HCT116 (cell line): Measurements from ENCODE around the gene IL1RN. TPM values are rescaled to one million over a fixed set of nuclear protein-coding genes. Genes with fewer than 3 reads are reported as not detected.

Experiments
- ATAC-seq: fragments of 200-7000 bp; cut with Tn5 transposase; 2 replicates; pipeline ENCODE4 v1.9.1; 2020; ENCODE audit warnings: mild to moderate bottlenecking, moderate library complexity
- BruUV-seq: library from RNA; stranded (reverse); fragments of 400-500 nt; replicated peaks from 2 replicates; lab custom pipeline; 2021; lab: Mats Ljungman, UMichigan
- CTCF ChIA-PET: fragments of 300-600 bp; sonication (Branson Sonifier 250); formaldehyde crosslinking; loops from one replicate; lab custom pipeline; 2021; ENCODE audit warnings: antibody characterized with exemption; lab: Charles Lee
- POLR2A ChIA-PET: fragments of 300-600, 350-600 bp; sonication (Branson Sonifier 250); formaldehyde crosslinking; loops from one replicate; lab custom pipeline; 2021; ENCODE audit warnings: antibody characterized with exemption; lab: Charles Lee
- RAD21 ChIA-PET, 2 experiments: fragments of 300-600 bp; sonication (Branson Sonifier 250); formaldehyde crosslinking; loops; one replicate each; lab custom pipeline; 2023; ENCODE audit warnings: low total read pairs in 2 of 2; ENCODE audit not compliant: uncharacterized antibody in 2 of 2, unreplicated experiment in 2 of 2, low non-redundant PET in 1 of 2; lab: Charles Lee
- DNase-seq: peaks from one replicate; pipeline ENCODE4 v3.0.0-alpha.2; 2010; ENCODE audit warnings: low read depth, low spot score
- H2AFZ ChIP-seq: fragments of 200-600 bp; shearing (Covaris generic), sonication (generic); 2 replicates; pipeline ENCODE4 v1.6.1; 2017; ENCODE audit warnings: low read depth, mixed run types, mixed read lengths, antibody characterized with exemption, low read length; ENCODE audit not compliant: poor library complexity, severe bottlenecking
- H3K27ac ChIP-seq: 2 replicates; pipeline ENCODE4 v1.5.1; 2012; ENCODE audit warnings: low read depth, low read length
- H3K27me3 ChIP-seq: fragments of 200-600 bp; sonication (generic); 2 replicates; pipeline ENCODE4 v1.6.1; 2016; ENCODE audit warnings: mixed run types, low read length, mixed read lengths; ENCODE audit not compliant: insufficient read depth
- H3K36me3 ChIP-seq, 2 experiments: fragments of 200-500 bp in 1 of 2; fragments of 200-600 bp in 1 of 2; sonication (Bioruptor generic) in 1 of 2; sonication (generic) in 1 of 2; 2 replicates each; pipeline versions ENCODE4 v1.5.1 to v1.6.1; 2014 to 2016; ENCODE audit warnings: low read length in 2 of 2, inconsistent platforms in 1 of 2, mixed read lengths in 1 of 2, mixed run types in 1 of 2; ENCODE audit not compliant: insufficient read depth in 2 of 2, control insufficient read depth in 1 of 2
- H3K4me1 ChIP-seq, 2 experiments: fragments of 200-600 bp in 1 of 2; sonication (generic) in 1 of 2; 2 replicates each; pipeline versions ENCODE4 v1.5.1 to v1.6.1; 2012 to 2017; ENCODE audit warnings: low read length in 2 of 2, inconsistent platforms in 1 of 2, mild to moderate bottlenecking in 1 of 2, mixed read lengths in 1 of 2, mixed run types in 1 of 2, moderate library complexity in 1 of 2; ENCODE audit not compliant: insufficient read depth in 2 of 2, control insufficient read depth in 1 of 2
- H3K4me2 ChIP-seq: fragments of 200-600 bp; sonication (generic); 2 replicates; pipeline ENCODE4 v1.6.1; 2017; ENCODE audit warnings: mixed run types, low read length, mixed read lengths
- H3K4me3 ChIP-seq, 2 experiments: fragments of 200-600 bp in 1 of 2; sonication (generic) in 1 of 2; replicated peaks in 1 of 2; 2 replicates each; pipeline ENCODE4 v1.5.1; 2011 to 2016; ENCODE audit warnings: low read length in 2 of 2, control low read depth in 1 of 2, low read depth in 1 of 2, mild to moderate bottlenecking in 1 of 2, mixed read lengths in 1 of 2, mixed run types in 1 of 2
- H3K79me2 ChIP-seq: fragments of 200-600 bp; sonication (generic); 2 replicates; pipeline ENCODE4 v1.6.1; 2017; ENCODE audit warnings: mild to moderate bottlenecking, mixed run types, low read length, moderate library complexity, mixed read lengths; ENCODE audit not compliant: insufficient read depth
- H3K9ac ChIP-seq: fragments of 200-600 bp; sonication (generic); 2 replicates; pipeline ENCODE4 v1.6.1; 2016; ENCODE audit warnings: low read length, mixed read lengths
- H3K9me2 ChIP-seq: fragments of 200-600 bp; sonication (generic), shearing (Covaris generic); 2 replicates; pipeline ENCODE4 v1.6.1; 2017; ENCODE audit warnings: mixed run types, mild to moderate bottlenecking, moderate library complexity; ENCODE audit not compliant: insufficient read depth
- H3K9me3 ChIP-seq, 2 experiments: fragments of 200-500 bp in 1 of 2; fragments of 200-600 bp in 1 of 2; sonication (Bioruptor generic) in 1 of 2; sonication (generic) in 1 of 2; 2 replicates each; pipeline ENCODE4 v1.6.1; 2014 to 2017; ENCODE audit warnings: low read length in 2 of 2, mixed read lengths in 2 of 2, inconsistent platforms in 1 of 2, low read depth in 1 of 2, mild to moderate bottlenecking in 1 of 2, mixed run types in 1 of 2, moderate library complexity in 1 of 2; ENCODE audit not compliant: control insufficient read depth in 1 of 2, insufficient read depth in 1 of 2
- H4K20me1 ChIP-seq: fragments of 200-600 bp; sonication (generic), shearing (Covaris generic); 2 replicates; pipeline ENCODE4 v1.6.1; 2017; ENCODE audit warnings: mixed run types, mild to moderate bottlenecking, moderate library complexity; ENCODE audit not compliant: insufficient read depth
- CEBPB ChIP-seq: IDR thresholded peaks from 2 replicates; pipeline ENCODE4 v1.6.1; 2012; ENCODE audit warnings: low read depth
- ELF1 ChIP-seq: IDR thresholded peaks from 2 replicates; pipeline ENCODE4 v1.6.1; 2012; ENCODE audit warnings: low read depth, borderline replicate concordance
- EZH2 ChIP-seq: fragments of 200-600 bp; sonication (generic); IDR thresholded peaks from 2 replicates; pipeline ENCODE4 v1.6.1; 2017; ENCODE audit warnings: antibody characterized with exemption, mixed run types
- EZH2phosphoT487 ChIP-seq: fragments of 200-600 bp; IDR thresholded peaks from 2 replicates; pipeline ENCODE4 v1.6.1; 2018; ENCODE audit warnings: antibody characterized with exemption, borderline replicate concordance
- FOSL1 ChIP-seq: IDR thresholded peaks from 2 replicates; pipeline ENCODE4 v1.6.1; 2012; ENCODE audit warnings: low read depth
- MAX ChIP-seq: IDR thresholded peaks from 2 replicates; pipeline ENCODE4 v1.6.1; 2012
- POLR2A ChIP-seq: IDR thresholded peaks from 2 replicates; pipeline ENCODE4 v1.7.0; 2011; ENCODE audit warnings: borderline replicate concordance; ENCODE audit not compliant: insufficient read depth, insufficient read length; ENCODE audit errors: extremely low read depth
- RAD21 ChIP-seq: IDR thresholded peaks from 2 replicates; pipeline ENCODE4 v1.6.1; 2012; ENCODE audit warnings: low read depth, mild to moderate bottlenecking
- SIN3A ChIP-seq: IDR thresholded peaks from 2 replicates; pipeline ENCODE4 v1.6.1; 2012; ENCODE audit warnings: low read depth
- SP1 ChIP-seq: IDR thresholded peaks from 2 replicates; pipeline ENCODE4 v1.6.1; 2012; ENCODE audit warnings: low read depth
- SRF ChIP-seq: IDR thresholded peaks from 2 replicates; pipeline ENCODE4 v1.6.1; 2012; ENCODE audit warnings: low read depth
- TCF7L2 ChIP-seq: IDR thresholded peaks from 2 replicates; pipeline ENCODE4 v1.7.0; 2011; ENCODE audit warnings: borderline replicate concordance, inconsistent platforms; ENCODE audit not compliant: insufficient read depth, insufficient read length; ENCODE audit errors: extremely low read depth
- intact Hi-C: fragments of 100-400 bp; cut with micrococcal nuclease; formaldehyde crosslinking; loops from 2 replicates; pipeline ENCODE4 v1.10.0; 2022
- total RNA-seq: library from RNA; stranded (reverse); gene quantifications from one replicate; pipeline ENCODE4 v1.2.1, GENCODE V29; 2021; ENCODE audit not compliant: unreplicated experiment
- TF ChIP-seq, protein P1 (sequence below): IDR thresholded peaks from 2 replicates; pipeline ENCODE4 v1.6.1; 2012; ENCODE audit warnings: low read depth
- TF ChIP-seq, protein P2 (sequence below): IDR thresholded peaks from 2 replicates; pipeline ENCODE4 v1.6.1; 2011; ENCODE audit warnings: mild to moderate bottlenecking, low read length, moderate library complexity; ENCODE audit not compliant: insufficient replicate concordance; ENCODE audit errors: extremely low read depth

Gene IL1RN
- total RNA-seq, 1 experiment from 2014 or later, result 0.25 TPM

DNA sequence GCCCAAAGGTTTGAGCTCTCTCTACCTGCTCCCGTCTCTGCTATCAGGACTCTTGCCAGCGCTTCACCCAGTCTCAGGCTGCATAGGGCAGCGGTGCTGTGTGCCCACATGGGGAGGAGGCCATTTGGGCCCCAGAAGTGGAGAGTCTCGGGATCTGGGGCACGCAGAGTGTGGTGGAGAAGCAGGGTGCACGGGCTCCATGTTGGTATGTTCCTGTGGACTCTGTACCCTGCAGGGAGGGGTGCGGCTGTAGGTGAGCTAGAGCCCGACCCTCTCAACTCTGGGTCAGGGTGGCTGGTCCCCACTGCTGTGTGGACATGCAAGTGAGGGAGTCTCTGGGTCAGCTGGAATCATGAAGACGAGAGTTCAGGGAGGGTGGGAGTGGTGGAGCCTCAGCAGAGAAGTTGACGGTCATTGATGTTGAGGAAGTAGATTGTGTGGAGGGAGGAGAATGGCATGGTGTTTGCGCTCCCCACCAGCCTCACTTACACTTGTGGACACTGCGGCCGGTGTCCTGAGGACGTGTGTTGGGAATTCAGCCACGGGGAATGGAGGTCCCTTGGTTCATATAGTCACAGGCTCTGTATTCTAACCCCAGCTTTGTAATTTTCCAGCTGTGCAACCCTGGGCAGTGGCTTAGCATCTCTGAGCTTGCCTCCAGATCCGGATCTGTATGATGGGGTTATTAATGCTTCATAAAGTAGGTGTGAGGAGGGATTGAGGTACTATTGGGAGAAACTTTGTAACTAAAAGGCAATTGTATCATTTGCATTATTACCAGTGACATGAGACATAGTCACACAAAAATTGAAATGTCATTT lies 45.5 kb downstream of the IL1RN start:
- Histone ChIP-seq H4K20me1 (no peaks in the 10 kb centered on the region), H3K27ac (no peak overlapping the region), H3K9me2 (no peaks in the 10 kb centered on the region), H3K4me1 (no peaks in the 10 kb centered on the region), H2AFZ (no peak overlapping the region), H3K9ac (no peak overlapping the region), H3K79me2 (no peaks in the 10 kb centered on the region), H3K4me2 (no peak overlapping the region), H3K4me3 (no peak overlapping the region), H3K9me3 (no peaks in the 10 kb centered on the region), H3K36me3 (no peaks in the 10 kb centered on the region), H3K27me3 (no peaks in the 10 kb centered on the region)
- ChIA-PET CTCF (no interaction called here), POLR2A (no interaction called here), RAD21 (no interaction called here)
- no TSS peak for BruUV-seq
- ATAC-seq (no peak), DNase-seq (no peak)
- TF ChIP-seq POLR2A (no peak), SP1 (no peak), TCF7L2 (no peak), SIN3A (no peak), RAD21 (no peak), EZH2 (no peak), ELF1 (no peak), CEBPB (no peak), MAX (no peak), FOSL1 (no peak), SRF (no peak), EZH2phosphoT487 (no peak)
- TF ChIP-seq, protein P1, sequence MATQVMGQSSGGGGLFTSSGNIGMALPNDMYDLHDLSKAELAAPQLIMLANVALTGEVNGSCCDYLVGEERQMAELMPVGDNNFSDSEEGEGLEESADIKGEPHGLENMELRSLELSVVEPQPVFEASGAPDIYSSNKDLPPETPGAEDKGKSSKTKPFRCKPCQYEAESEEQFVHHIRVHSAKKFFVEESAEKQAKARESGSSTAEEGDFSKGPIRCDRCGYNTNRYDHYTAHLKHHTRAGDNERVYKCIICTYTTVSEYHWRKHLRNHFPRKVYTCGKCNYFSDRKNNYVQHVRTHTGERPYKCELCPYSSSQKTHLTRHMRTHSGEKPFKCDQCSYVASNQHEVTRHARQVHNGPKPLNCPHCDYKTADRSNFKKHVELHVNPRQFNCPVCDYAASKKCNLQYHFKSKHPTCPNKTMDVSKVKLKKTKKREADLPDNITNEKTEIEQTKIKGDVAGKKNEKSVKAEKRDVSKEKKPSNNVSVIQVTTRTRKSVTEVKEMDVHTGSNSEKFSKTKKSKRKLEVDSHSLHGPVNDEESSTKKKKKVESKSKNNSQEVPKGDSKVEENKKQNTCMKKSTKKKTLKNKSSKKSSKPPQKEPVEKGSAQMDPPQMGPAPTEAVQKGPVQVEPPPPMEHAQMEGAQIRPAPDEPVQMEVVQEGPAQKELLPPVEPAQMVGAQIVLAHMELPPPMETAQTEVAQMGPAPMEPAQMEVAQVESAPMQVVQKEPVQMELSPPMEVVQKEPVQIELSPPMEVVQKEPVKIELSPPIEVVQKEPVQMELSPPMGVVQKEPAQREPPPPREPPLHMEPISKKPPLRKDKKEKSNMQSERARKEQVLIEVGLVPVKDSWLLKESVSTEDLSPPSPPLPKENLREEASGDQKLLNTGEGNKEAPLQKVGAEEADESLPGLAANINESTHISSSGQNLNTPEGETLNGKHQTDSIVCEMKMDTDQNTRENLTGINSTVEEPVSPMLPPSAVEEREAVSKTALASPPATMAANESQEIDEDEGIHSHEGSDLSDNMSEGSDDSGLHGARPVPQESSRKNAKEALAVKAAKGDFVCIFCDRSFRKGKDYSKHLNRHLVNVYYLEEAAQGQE, result no peak
- TF ChIP-seq, protein P2, sequence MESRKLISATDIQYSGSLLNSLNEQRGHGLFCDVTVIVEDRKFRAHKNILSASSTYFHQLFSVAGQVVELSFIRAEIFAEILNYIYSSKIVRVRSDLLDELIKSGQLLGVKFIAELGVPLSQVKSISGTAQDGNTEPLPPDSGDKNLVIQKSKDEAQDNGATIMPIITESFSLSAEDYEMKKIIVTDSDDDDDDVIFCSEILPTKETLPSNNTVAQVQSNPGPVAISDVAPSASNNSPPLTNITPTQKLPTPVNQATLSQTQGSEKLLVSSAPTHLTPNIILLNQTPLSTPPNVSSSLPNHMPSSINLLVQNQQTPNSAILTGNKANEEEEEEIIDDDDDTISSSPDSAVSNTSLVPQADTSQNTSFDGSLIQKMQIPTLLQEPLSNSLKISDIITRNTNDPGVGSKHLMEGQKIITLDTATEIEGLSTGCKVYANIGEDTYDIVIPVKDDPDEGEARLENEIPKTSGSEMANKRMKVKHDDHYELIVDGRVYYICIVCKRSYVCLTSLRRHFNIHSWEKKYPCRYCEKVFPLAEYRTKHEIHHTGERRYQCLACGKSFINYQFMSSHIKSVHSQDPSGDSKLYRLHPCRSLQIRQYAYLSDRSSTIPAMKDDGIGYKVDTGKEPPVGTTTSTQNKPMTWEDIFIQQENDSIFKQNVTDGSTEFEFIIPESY, result no peak
- intact Hi-C loops, result no loop called here
